ENCODE measurements around the gene PPP2R2D. TPM values are rescaled to one million over a fixed set of nuclear protein-coding genes. Genes with fewer than 3 reads are reported as not detected.

PPP2R2D gene
- total and polyA plus RNA-seq, 12 donors, result 26.8 to 46.5 (median 35.1) TPM

- peaks cover 0 to 36% (median 19%) of the 10 kb centered on the region in 7 donors for H3K27me3 ChIP-seq
- H3K36me3 ChIP-seq, result no peaks in the 10 kb centered on the region
- intact Hi-C loops (cut with DNase I), result no loop called here
- TF ChIP-seq CTCF (IDR thresholded peaks at IDR 0.05), result no peak
- H3K4me1 ChIP-seq, result no peaks in the 10 kb centered on the region
- H3K9me3 ChIP-seq, result no peaks in the 10 kb centered on the region
- H3K27ac ChIP-seq, result no peak overlapping the region
- DNase-seq (no peak), ATAC-seq (no peak)
- H3K4me3 ChIP-seq, result no peak overlapping the region
- WGBS, 2 donors, result 81 to 87% methylated on average over 25 of the region's 25 CpGs
Measured at GRCh38 chr10:131852823-131853609, 47.8 kb upstream of the PPP2R2D start.

GRCh38 chr10:131853610-131853964 lies 47.2 kb upstream of the PPP2R2D start:
- ATAC-seq (no peak), DNase-seq (no peak)
- H3K4me3 ChIP-seq, result no peak overlapping the region
- WGBS, 2 donors, result 89 to 94% methylated on average over 13 of the region's 13 CpGs
- H3K36me3 ChIP-seq, result no peaks in the 10 kb centered on the region
- no peak overlapping the region for H3K27ac ChIP-seq
- no peaks in the 10 kb centered on the region for H3K4me1 ChIP-seq
- H3K27me3 ChIP-seq, result peaks cover 0 to 34% (median 21%) of the 10 kb centered on the region in 7 donors
- no peak for TF ChIP-seq CTCF (IDR thresholded peaks at IDR 0.05)
- H3K9me3 ChIP-seq, result no peaks in the 10 kb centered on the region
- intact Hi-C loops (cut with DNase I), result no loop called here

- no peak for ATAC-seq
- no peak for DNase-seq
- H3K27ac ChIP-seq, result no peak overlapping the region
- no peak for TF ChIP-seq CTCF (IDR thresholded peaks at IDR 0.05)
- no peaks in the 10 kb centered on the region for H3K4me1 ChIP-seq
- no peak overlapping the region for H3K4me3 ChIP-seq
- intact Hi-C loops (cut with DNase I), result no loop called here
- H3K27me3 ChIP-seq, result peaks cover 0 to 43% (median 30%) of the 10 kb centered on the region in 7 donors
- H3K9me3 ChIP-seq, result no peaks in the 10 kb centered on the region
- H3K36me3 ChIP-seq, result no peaks in the 10 kb centered on the region
- WGBS, 2 donors, result 75 to 80% methylated on average over 22 of the region's 22 CpGs
Measured at GRCh38 chr10:131854579-131855335, 46.1 kb upstream of the PPP2R2D start.

- no peak overlapping the region for H3K27ac ChIP-seq
- H3K4me1 ChIP-seq, result no peaks in the 10 kb centered on the region
- peak in 1 of 8 donors; percentile 39 for ATAC-seq
- WGBS, 2 donors, result 80 to 86% methylated on average over 23 of the region's 23 CpGs
- no peak for DNase-seq
- no peaks in the 10 kb centered on the region for H3K36me3 ChIP-seq
- H3K4me3 ChIP-seq, result no peak overlapping the region
- no peak for TF ChIP-seq CTCF (IDR thresholded peaks at IDR 0.05)
- H3K27me3 ChIP-seq, result peaks cover 0 to 51% (median 39%) of the 10 kb centered on the region in 7 donors
- intact Hi-C loops (cut with DNase I), result no loop called here
- no peaks in the 10 kb centered on the region for H3K9me3 ChIP-seq
Measured at GRCh38 chr10:131855461-131856401, 45.1 kb upstream of the PPP2R2D start.
